ENCODE data around the gene ADGRG6. TPM values are rescaled to one million over a fixed set of nuclear protein-coding genes. Genes with fewer than 3 reads are reported as not detected.

Gene ADGRG6
- total and polyA plus RNA-seq, 2 donors from 2014 or later = 2.6 to 32.8 TPM

DNA sequence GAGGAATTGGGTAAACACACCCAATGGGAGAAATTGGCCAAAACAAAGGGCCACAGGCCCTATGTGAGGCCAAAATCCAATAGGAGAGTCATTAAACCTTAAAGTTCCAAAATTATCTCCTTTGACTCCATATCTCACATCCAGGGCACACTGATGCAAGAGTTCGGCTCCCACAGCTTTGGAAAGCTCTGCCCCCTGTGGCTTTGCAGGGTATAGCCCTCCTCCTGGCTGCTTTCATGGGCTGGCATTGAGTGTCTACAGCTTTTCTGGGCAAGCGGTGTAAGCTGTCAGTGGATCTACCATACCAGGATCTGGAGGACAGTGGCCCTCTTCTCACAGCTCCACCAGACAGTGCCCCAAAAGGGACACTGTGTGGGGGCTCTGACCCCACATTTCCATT, 160.5 kb downstream of the ADGRG6 start:
- Histone ChIP-seq H3K36me3 (ENCODE audit: control insufficient read depth in 2 of 3, insufficient read depth in 3 of 3, low read length in 3 of 3) (no peaks in the 10 kb centered on the region), H3K4me1 (ENCODE audit: control insufficient read depth in 2 of 3, insufficient read depth in 2 of 3, low read depth in 1 of 3, low read length in 3 of 3) (no peaks in the 10 kb centered on the region), H3K9me3 (ENCODE audit: control insufficient read depth in 2 of 3, insufficient read depth in 1 of 3, low read length in 3 of 3) (no peaks in the 10 kb centered on the region), H3K4me3 (ENCODE audit: low read length in 3 of 3) (no peak overlapping the region), H3K27ac (ENCODE audit: low read depth in 2 of 2, low read length in 2 of 2) (no peak overlapping the region), H3K27me3 (ENCODE audit: control insufficient read depth, insufficient read depth, low read length) (no peaks in the 10 kb centered on the region), H3K9ac (ENCODE audit: low read length in 3 of 3) (no peak overlapping the region)
- TF ChIP-seq CTCF (IDR thresholded peaks at IDR 0.05; ENCODE audit: borderline replicate concordance, extremely low read depth, insufficient read depth) = no peak
- FAIRE-seq (no peak), DNase-seq (no peak)
- intact Hi-C loops (cut with DNase I) = no loop called here

GRCh38 chr6:142463988-142464387, 162.2 kb downstream of the ADGRG6 start:
- no peak for TF ChIP-seq CTCF (IDR thresholded peaks at IDR 0.05; ENCODE audit: borderline replicate concordance, extremely low read depth, insufficient read depth)

DNA sequence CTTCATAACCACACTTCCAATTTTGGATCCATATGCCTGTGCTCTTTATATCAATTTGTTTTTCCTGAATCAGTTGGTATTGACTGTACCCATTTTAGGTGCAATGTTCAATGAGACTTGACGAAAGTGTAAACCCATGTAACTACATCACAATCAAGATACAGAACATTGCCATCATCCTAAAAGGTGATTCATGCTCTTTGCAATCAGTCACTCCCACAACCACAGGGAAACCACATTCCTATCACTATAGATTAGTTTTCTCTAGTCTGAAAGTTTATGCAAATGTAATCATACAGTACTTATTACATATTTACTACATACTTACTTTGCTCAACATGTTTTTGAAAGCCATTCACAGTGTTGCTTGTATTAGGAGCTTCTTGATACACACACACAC, 167.4 kb downstream of the ADGRG6 start:
- no peak overlapping the region for H3K9ac ChIP-seq (ENCODE audit: low read length in 3 of 3)

More at GRCh38 chr6:142463988-142464387, 162.2 kb downstream of the ADGRG6 start:
- Histone ChIP-seq H3K4me3 (ENCODE audit: low read length in 3 of 3) (no peak overlapping the region), H3K27ac (ENCODE audit: low read depth in 2 of 2, low read length in 2 of 2) (no peak overlapping the region), H3K27me3 (ENCODE audit: control insufficient read depth, insufficient read depth, low read length) (no peaks in the 10 kb centered on the region), H3K4me1 (ENCODE audit: control insufficient read depth in 2 of 3, insufficient read depth in 2 of 3, low read depth in 1 of 3, low read length in 3 of 3) (no peaks in the 10 kb centered on the region), H3K9ac (ENCODE audit: low read length in 3 of 3) (no peak overlapping the region), H3K9me3 (ENCODE audit: control insufficient read depth in 2 of 3, insufficient read depth in 1 of 3, low read length in 3 of 3) (no peaks in the 10 kb centered on the region), H3K36me3 (ENCODE audit: control insufficient read depth in 2 of 3, insufficient read depth in 3 of 3, low read length in 3 of 3) (no peaks in the 10 kb centered on the region)
- intact Hi-C loops (cut with DNase I) = no loop called here
- DNase-seq (no peak), FAIRE-seq (no peak)

More for the DNA sequence above, 167.4 kb downstream of the ADGRG6 start:
- Histone ChIP-seq H3K27me3 (ENCODE audit: control insufficient read depth, insufficient read depth, low read length) (no peaks in the 10 kb centered on the region), H3K9me3 (ENCODE audit: control insufficient read depth in 2 of 3, insufficient read depth in 1 of 3, low read length in 3 of 3) (no peaks in the 10 kb centered on the region), H3K4me3 (ENCODE audit: low read length in 3 of 3) (no peak overlapping the region), H3K4me1 (ENCODE audit: control insufficient read depth in 2 of 3, insufficient read depth in 2 of 3, low read depth in 1 of 3, low read length in 3 of 3) (no peaks in the 10 kb centered on the region), H3K36me3 (ENCODE audit: control insufficient read depth in 2 of 3, insufficient read depth in 3 of 3, low read length in 3 of 3) (no peaks in the 10 kb centered on the region), H3K27ac (ENCODE audit: low read depth in 2 of 2, low read length in 2 of 2) (no peak overlapping the region)
- no peak for DNase-seq
- no peak for FAIRE-seq
- intact Hi-C loops (cut with DNase I) = no loop called here
- TF ChIP-seq CTCF (IDR thresholded peaks at IDR 0.05; ENCODE audit: borderline replicate concordance, extremely low read depth, insufficient read depth) = no peak

All from kidney (tissue), 14 donors.